ENCODE data around the gene PUS10. TPM values are rescaled to one million over a fixed set of nuclear protein-coding genes. Genes with fewer than 3 reads are reported as not detected.
A peak's percentile ranks its signal among the peaks of the same experiment; 100 is the strongest.
"Not testable (repeated sequence)": the region's sequence is repeated elsewhere in the genome, so short reads cannot be mapped to it uniquely, and the experiment has no call there.

The PUS10 gene
- total RNA-seq, 6 experiments from 2014 or later, result 8.6 to 15.3 (median 13.1) TPM

GRCh38 chr2:60984720-60985119 lies 33.3 kb downstream of the PUS10 start:
- H3K9me3 ChIP-seq, result no peaks in the 10 kb centered on the region
- 63% methylated on average over 1 of the region's 1 CpG for WGBS (ENCODE audit: insufficient coverage, low coverage, low lambda C conversion rate, missing lambda C conversion rate)
- intact Hi-C loops (cut with DNase I), result no loop called here
- H3K36me3 ChIP-seq, result no peaks in the 10 kb centered on the region
- no peak overlapping the region for H3K4me3 ChIP-seq
- no peak overlapping the region for H3K27ac ChIP-seq
- H3K4me1 ChIP-seq, result no peaks in the 10 kb centered on the region
- ATAC-seq (peak in 2 of 4 donors; percentile 32 to 34), DNase-seq (no peak)
- TF ChIP-seq CTCF (IDR thresholded peaks at IDR 0.05) (no peak), POLR2A (IDR thresholded peaks at IDR 0.05) (no peak)
- no peaks in the 10 kb centered on the region for H3K27me3 ChIP-seq

- ATAC-seq; H3K9me3 ChIP-seq; intact Hi-C loops (cut with DNase I); H3K27ac ChIP-seq; H3K4me3 ChIP-seq; H3K36me3 ChIP-seq; H3K27me3 ChIP-seq; H3K4me1 ChIP-seq; DNase-seq: not testable (repeated sequence)
- 97% methylated on average over 3 of the region's 3 CpGs for WGBS (ENCODE audit: insufficient coverage, low coverage, low lambda C conversion rate, missing lambda C conversion rate)
Measured at GRCh38 chr2:60982066-60982465, 36.0 kb downstream of the PUS10 start.

- no peak for ATAC-seq
- intact Hi-C loops (cut with DNase I), result no loop called here
- no peak for TF ChIP-seq POLR2A (IDR thresholded peaks at IDR 0.05)
- TF ChIP-seq CTCF (IDR thresholded peaks at IDR 0.05), result no peak
Measured at GRCh38 chr2:60980071-60980815, 37.8 kb downstream of the PUS10 start.

GRCh38 chr2:60979231-60979630 lies 38.8 kb downstream of the PUS10 start:
- WGBS (ENCODE audit: insufficient coverage, low coverage, low lambda C conversion rate, missing lambda C conversion rate), result 73% methylated on average over 2 of the region's 4 CpGs

More at GRCh38 chr2:60980071-60980815, 37.8 kb downstream of the PUS10 start:
- H3K4me3 ChIP-seq, result no peak overlapping the region
- H3K27ac ChIP-seq, result no peak overlapping the region
- H3K27me3 ChIP-seq, result no peaks in the 10 kb centered on the region
- H3K36me3 ChIP-seq, result no peaks in the 10 kb centered on the region
- H3K4me1 ChIP-seq, result peaks cover 0 to 13% (median 0%) of the 10 kb centered on the region in 4 donors
- 84% methylated on average over 3 of the region's 3 CpGs for WGBS (ENCODE audit: insufficient coverage, low coverage, low lambda C conversion rate, missing lambda C conversion rate)
- no peak for DNase-seq
- H3K9me3 ChIP-seq, result no peaks in the 10 kb centered on the region

More at GRCh38 chr2:60979231-60979630, 38.8 kb downstream of the PUS10 start:
- H3K27me3 ChIP-seq, result no peaks in the 10 kb centered on the region
- TF ChIP-seq CTCF (IDR thresholded peaks at IDR 0.05) (no peak), POLR2A (IDR thresholded peaks at IDR 0.05) (no peak)
- H3K4me3 ChIP-seq, result no peak overlapping the region
- intact Hi-C loops (cut with DNase I), result no loop called here
- no peaks in the 10 kb centered on the region for H3K9me3 ChIP-seq
- peaks cover 0 to 13% (median 0%) of the 10 kb centered on the region in 4 donors for H3K4me1 ChIP-seq
- H3K27ac ChIP-seq, result no peak overlapping the region
- H3K36me3 ChIP-seq, result no peaks in the 10 kb centered on the region
- ATAC-seq, result no peak
- DNase-seq, result no peak

Data from right lobe of liver (tissue), 6 donors.